ENCODE data around the gene RPL28. TPM values are rescaled to one million over a fixed set of nuclear protein-coding genes. Genes with fewer than 3 reads are reported as not detected.

Gene RPL28
- total and polyA plus RNA-seq, 10 of the 15 experiments (the other 5 are each of a cell fraction or from before 2014, with no cell fraction given): 260 to 3,542 (median 891) TPM

GRCh38 chr19:55431183-55431582, 45.5 kb downstream of the RPL28 start:
- Histone ChIP-seq H3K4me2 (ENCODE audit: control insufficient read depth, insufficient read depth) (no peak overlapping the region), H3K9me3 (replicated peaks; ENCODE audit: control insufficient read depth, insufficient read depth, low read length) (no peaks in the 10 kb centered on the region; the same call in 2 of the 3 replicates), H3K27me3 (replicated peaks in 1 of 2; ENCODE audit: control insufficient read depth in 2 of 2, insufficient read depth in 2 of 2, low read length in 1 of 2) (no peaks in the 10 kb centered on the region), H3K9ac (ENCODE audit: control insufficient read depth, insufficient read depth, low read length) (no peak overlapping the region), H3K4me3 (no peak overlapping the region), H3K36me3 (ENCODE audit: control insufficient read depth in 2 of 2, insufficient read depth in 2 of 2, low read length in 1 of 2) (no peaks in the 10 kb centered on the region), H2AFZ (ENCODE audit: control insufficient read depth, low read depth, low read length) (no peak overlapping the region), H3K4me1 (ENCODE audit: control insufficient read depth, insufficient read depth, low read length) (no peaks in the 10 kb centered on the region; the same call in 1 of the 2 replicates), H4K20me1 (ENCODE audit: control insufficient read depth, insufficient read depth) (no peaks in the 10 kb centered on the region), H3K27ac (ENCODE audit: control insufficient read depth, insufficient read depth) (no peak overlapping the region), H3K79me2 (ENCODE audit: control insufficient read depth, insufficient read depth, low read length) (no peaks in the 10 kb centered on the region)
- in situ Hi-C loops (cut with MboI) (no loop called here), intact Hi-C loops (cut with micrococcal nuclease; ENCODE audit: unreplicated experiment) (no loop called here)
- FAIRE-seq (no peak), DNase-seq (ENCODE audit: low read depth, low spot score) (no peak), ATAC-seq (no peak)
- no peak for TF ChIP-seq ZBED1 (IDR thresholded peaks at IDR 0.05; ENCODE audit: borderline replicate concordance)
- TF ChIP-seq PRDM15 (CRISPR knock-in tag; IDR thresholded peaks at IDR 0.05): no peak
- no peak for TF ChIP-seq ATF3 (IDR thresholded peaks at IDR 0.05; ENCODE audit: borderline replicate concordance, extremely low read depth, low read depth, low read length)
- no peak for TF ChIP-seq KAT2A (conservative IDR thresholded peaks at IDR 0.05; ENCODE audit: control insufficient read depth, low read depth, low read length)
- TF ChIP-seq ESRRA (IDR thresholded peaks at IDR 0.05; ENCODE audit: low read length): no peak
- TF ChIP-seq SIX5 (IDR thresholded peaks at IDR 0.05; ENCODE audit: low read depth, low read length, severe bottlenecking): no peak
- TF ChIP-seq DPF2 (IDR thresholded peaks at IDR 0.05): no peak
- TF ChIP-seq SMARCA5 (IDR thresholded peaks at IDR 0.05): no peak
- no peak for TF ChIP-seq JUNB (IDR thresholded peaks at IDR 0.05)
- TF ChIP-seq RB1 (IDR thresholded peaks at IDR 0.05; ENCODE audit: borderline replicate concordance): no peak
- TF ChIP-seq PKNOX1 (IDR thresholded peaks at IDR 0.05): no peak
- no peak for TF ChIP-seq CBX5 (IDR thresholded peaks at IDR 0.05; ENCODE audit: low read depth)
- TF ChIP-seq HDAC2 (IDR thresholded peaks at IDR 0.05): no peak
- POLR2A ChIA-PET: no interaction called here
- CTCF ChIA-PET: no interaction called here
- no TSS peak for BruUV-seq (replicated peaks)
- WGBS (ENCODE audit: insufficient coverage, insufficient replicate concordance, low lambda C conversion rate, missing lambda C conversion rate): 50% methylated on average over 1 of the region's 1 CpG
- RAD21 ChIA-PET (ENCODE audit: unreplicated experiment): no interaction called here
- SMC1A ChIA-PET (ENCODE audit: uncharacterized antibody, unreplicated experiment): no interaction called here
